K562 (cell line): ENCODE results near the gene CXCL14. TPM values are rescaled to one million over a fixed set of nuclear protein-coding genes. Genes with fewer than 3 reads are reported as not detected.

ENCODE experiments used
- ARID2 ChIP-seq: fragments of 450-650 bp; IDR thresholded peaks from 2 replicates; pipeline ENCODE4 v1.6.1; 2017; ENCODE audit warnings: antibody characterized with exemption, mild to moderate bottlenecking
- JUND ChIP-seq, 2 experiments: IDR thresholded peaks; 2 replicates in 1 of 2; 3 replicates in 1 of 2; pipeline ENCODE4 v1.6.1; 2011; ENCODE audit warnings: borderline replicate concordance in 2 of 2, low read depth in 2 of 2, low read length in 2 of 2, improper control_type of control experiment in 1 of 2, missing biosample characterization in 1 of 2, missing genetic modification characterization in 1 of 2, missing genetic modification reagents in 1 of 2
- MEIS2 ChIP-seq: fragments of 450-650 bp; IDR thresholded peaks from 2 replicates; pipeline ENCODE4 v1.6.1; 2014; ENCODE audit warnings: mild to moderate bottlenecking; ENCODE audit not compliant: partially characterized antibody
- MTA3 ChIP-seq: fragments of 450-650 bp; formaldehyde crosslinking; IDR thresholded peaks from 2 replicates; pipeline ENCODE4 v1.6.1; 2017; ENCODE audit warnings: mild to moderate bottlenecking, borderline replicate concordance
- NR2F6 ChIP-seq: fragments of 450-650 bp; formaldehyde crosslinking; IDR thresholded peaks from 2 replicates; pipeline ENCODE4 v1.4.0; 2020; ENCODE audit warnings: mild to moderate bottlenecking
- PKNOX1 ChIP-seq: fragments of 450-650 bp; IDR thresholded peaks from 2 replicates; pipeline ENCODE4 v1.6.1; 2016
- RBBP5 ChIP-seq: fragments of 200-600 bp; sonication (generic); IDR thresholded peaks from 2 replicates; pipeline ENCODE4 v1.6.1; 2012; ENCODE audit warnings: borderline replicate concordance, mild to moderate bottlenecking, low read length, control low read depth, inconsistent platforms; ENCODE audit not compliant: insufficient read depth, poor library complexity, severe bottlenecking
- STAT6 ChIP-seq: sonication (generic); formaldehyde crosslinking; IDR thresholded peaks from 2 replicates; pipeline ENCODE4 v1.8.1; 2023; ENCODE audit warnings: mild to moderate bottlenecking, missing genetic modification reagents
- XRCC5 ChIP-seq: fragments of 200-400 bp; formaldehyde crosslinking; IDR thresholded peaks from 2 replicates; pipeline ENCODE4 v1.6.1; 2017; ENCODE audit warnings: low read depth, mild to moderate bottlenecking, low read length
- ZNF143 ChIP-seq: sonication (generic); formaldehyde crosslinking; IDR thresholded peaks from 2 replicates; pipeline ENCODE4 v1.9.0; 2022; ENCODE audit warnings: mild to moderate bottlenecking, missing genetic modification reagents
- polyA plus RNA-seq, 8 experiments: library from polyadenylated mRNA; depleted of rRNA in 4 of 8; stranded (reverse) in 5 of 8; unstranded in 3 of 8; fragments of >200 nt; fragmentation: Nextera tagmentation in 2 of 8; fragmentation: Illumina TruSeq in 1 of 8; extraction: Ambion mirVana in 2 of 8; extraction: Trizol in 1 of 8; gene quantifications; 2 replicates each; pipeline versions ENCODE4 v1.2.1 to v1.2.3, GENCODE V29; 2011 to 2014; ENCODE audit warnings: inconsistent platforms in 1 of 8, missing spikeins in 1 of 8
- total RNA-seq, 7 experiments: library from RNA; depleted of rRNA in 6 of 7; stranded (reverse); fragments of >200 nt in 6 of 7; fragmentation: Illumina TruSeq in 2 of 7; extraction: Trizol in 2 of 7; gene quantifications; 2 replicates each; pipeline versions ENCODE4 v1.2.1 to v1.2.3, GENCODE V29; 2011 to 2021; ENCODE audit warnings: low replicate concordance in 1 of 7
- TF ChIP-seq, protein P1 (sequence below), 2 experiments: fragments of 450-650 bp; formaldehyde crosslinking in 1 of 2; IDR thresholded peaks; 2 replicates each; pipeline versions ENCODE4 v1.4.0 to v1.6.1; 2014 to 2020; ENCODE audit warnings: mild to moderate bottlenecking in 2 of 2, borderline replicate concordance in 1 of 2, low read depth in 1 of 2
- TF ChIP-seq, protein P2 (sequence below): sonication (generic); IDR thresholded peaks from 2 replicates; pipeline ENCODE4 v1.6.1; 2016

Gene CXCL14
- total and polyA plus RNA-seq, 9 of the 15 experiments (the other 6 are each of a cell fraction or from before 2014, with no cell fraction given): not detected

DNA sequence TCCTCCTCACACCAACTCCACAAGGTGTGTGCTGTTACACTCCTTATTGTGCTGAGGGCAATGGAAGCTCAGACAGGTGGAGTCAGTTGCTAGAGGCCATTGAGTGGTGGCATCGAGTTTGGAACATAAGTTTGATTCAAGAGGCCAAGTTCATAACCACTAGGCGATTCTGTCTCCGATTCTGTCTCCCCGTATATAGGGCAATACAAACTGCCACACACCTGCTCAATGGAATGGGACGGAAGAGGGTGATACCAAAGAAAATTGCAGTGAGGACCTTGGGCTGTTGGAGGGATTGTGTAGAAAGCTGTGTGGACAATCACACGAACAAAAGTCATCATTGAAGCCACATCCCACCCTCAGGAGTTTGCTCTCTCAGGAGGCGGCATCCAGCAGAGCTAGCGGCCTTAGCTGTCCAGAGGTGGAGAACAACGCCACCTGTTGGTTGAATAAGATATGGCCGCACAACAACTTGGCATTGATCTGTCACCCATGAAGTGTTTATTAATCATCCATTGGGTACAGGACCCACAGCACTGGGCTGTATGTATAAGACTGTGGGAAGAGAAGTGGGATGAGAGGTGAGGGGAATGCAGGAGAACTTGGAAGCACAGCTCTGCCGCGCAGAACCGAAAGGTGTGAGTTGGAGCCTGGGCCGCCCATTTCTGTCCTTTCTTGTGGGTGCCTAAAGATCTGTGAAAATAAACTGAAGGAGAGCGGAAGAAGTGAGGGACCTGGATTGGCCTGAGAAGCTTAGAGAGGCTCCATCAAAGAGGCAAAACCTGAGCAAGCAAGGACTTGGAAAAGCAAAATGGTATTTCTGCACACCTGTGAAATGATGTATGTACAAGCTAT lies 27.0 kb downstream of the CXCL14 start (continued):
- TF ChIP-seq NR2F6 (CRISPR knock-in tag): no peak
- peak; percentile 26 for TF ChIP-seq MEIS2
- TF ChIP-seq RBBP5: no peak
- TF ChIP-seq PKNOX1: 0 out of 2 replicates have a peak, but pooled peaks have one; percentile 6
- TF ChIP-seq, protein P1, sequence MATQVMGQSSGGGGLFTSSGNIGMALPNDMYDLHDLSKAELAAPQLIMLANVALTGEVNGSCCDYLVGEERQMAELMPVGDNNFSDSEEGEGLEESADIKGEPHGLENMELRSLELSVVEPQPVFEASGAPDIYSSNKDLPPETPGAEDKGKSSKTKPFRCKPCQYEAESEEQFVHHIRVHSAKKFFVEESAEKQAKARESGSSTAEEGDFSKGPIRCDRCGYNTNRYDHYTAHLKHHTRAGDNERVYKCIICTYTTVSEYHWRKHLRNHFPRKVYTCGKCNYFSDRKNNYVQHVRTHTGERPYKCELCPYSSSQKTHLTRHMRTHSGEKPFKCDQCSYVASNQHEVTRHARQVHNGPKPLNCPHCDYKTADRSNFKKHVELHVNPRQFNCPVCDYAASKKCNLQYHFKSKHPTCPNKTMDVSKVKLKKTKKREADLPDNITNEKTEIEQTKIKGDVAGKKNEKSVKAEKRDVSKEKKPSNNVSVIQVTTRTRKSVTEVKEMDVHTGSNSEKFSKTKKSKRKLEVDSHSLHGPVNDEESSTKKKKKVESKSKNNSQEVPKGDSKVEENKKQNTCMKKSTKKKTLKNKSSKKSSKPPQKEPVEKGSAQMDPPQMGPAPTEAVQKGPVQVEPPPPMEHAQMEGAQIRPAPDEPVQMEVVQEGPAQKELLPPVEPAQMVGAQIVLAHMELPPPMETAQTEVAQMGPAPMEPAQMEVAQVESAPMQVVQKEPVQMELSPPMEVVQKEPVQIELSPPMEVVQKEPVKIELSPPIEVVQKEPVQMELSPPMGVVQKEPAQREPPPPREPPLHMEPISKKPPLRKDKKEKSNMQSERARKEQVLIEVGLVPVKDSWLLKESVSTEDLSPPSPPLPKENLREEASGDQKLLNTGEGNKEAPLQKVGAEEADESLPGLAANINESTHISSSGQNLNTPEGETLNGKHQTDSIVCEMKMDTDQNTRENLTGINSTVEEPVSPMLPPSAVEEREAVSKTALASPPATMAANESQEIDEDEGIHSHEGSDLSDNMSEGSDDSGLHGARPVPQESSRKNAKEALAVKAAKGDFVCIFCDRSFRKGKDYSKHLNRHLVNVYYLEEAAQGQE (IDR thresholded peaks at IDR 0.05; ENCODE audit: borderline replicate concordance): peak; percentile 90
- TF ChIP-seq, protein P1 (CRISPR knock-in tag; IDR thresholded peaks at IDR 0.05; ENCODE audit: low read depth): no peak
- TF ChIP-seq JUND (IDR thresholded peaks at IDR 0.05; ENCODE audit: borderline replicate concordance, low read depth, low read length): peak; percentile 35; the same call in 1 of the 2 replicates
- no peak for TF ChIP-seq JUND (tag; IDR thresholded peaks at IDR 0.05; ENCODE audit: borderline replicate concordance, low read depth, low read length)
- peak; percentile 71; the same call in 1 of the 2 replicates for TF ChIP-seq XRCC5
- peak; percentile 82 for TF ChIP-seq ARID2
- TF ChIP-seq ZNF143 (CRISPR knock-in tag): 0 out of 2 replicates have a peak, but pooled peaks have one; percentile 25
- peak; percentile 25; the same call in 1 of the 2 replicates for TF ChIP-seq MTA3
- TF ChIP-seq, protein P2, sequence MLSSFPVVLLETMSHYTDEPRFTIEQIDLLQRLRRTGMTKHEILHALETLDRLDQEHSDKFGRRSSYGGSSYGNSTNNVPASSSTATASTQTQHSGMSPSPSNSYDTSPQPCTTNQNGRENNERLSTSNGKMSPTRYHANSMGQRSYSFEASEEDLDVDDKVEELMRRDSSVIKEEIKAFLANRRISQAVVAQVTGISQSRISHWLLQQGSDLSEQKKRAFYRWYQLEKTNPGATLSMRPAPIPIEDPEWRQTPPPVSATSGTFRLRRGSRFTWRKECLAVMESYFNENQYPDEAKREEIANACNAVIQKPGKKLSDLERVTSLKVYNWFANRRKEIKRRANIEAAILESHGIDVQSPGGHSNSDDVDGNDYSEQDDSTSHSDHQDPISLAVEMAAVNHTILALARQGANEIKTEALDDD: no peak
- TF ChIP-seq STAT6 (CRISPR knock-in tag): peak; percentile 73; the same call in 1 of the 2 replicates
